AG09309 (cell line): ENCODE measurements around the gene MTNR1A.
A peak's percentile ranks its signal among the peaks of the same experiment; 100 is the strongest.

ENCODE experiments used
- DNase-seq: peaks from one replicate; pipeline ENCODE4 v3.0.0-alpha.2; 2010; ENCODE audit warnings: low read depth
- H3K4me3 ChIP-seq: 2 replicates; pipeline ENCODE4 v1.5.1; 2011; ENCODE audit warnings: mild to moderate bottlenecking, low read depth, low read length, moderate library complexity; ENCODE audit not compliant: control insufficient read depth
- TF ChIP-seq, protein P1 (sequence below): IDR thresholded peaks from 2 replicates; pipeline ENCODE4 v1.5.1; 2011; ENCODE audit warnings: mild to moderate bottlenecking, low read depth, low read length, inconsistent platforms; ENCODE audit not compliant: insufficient read depth, control insufficient read depth; ENCODE audit errors: missing control alignments

MTNR1A gene

DNA sequence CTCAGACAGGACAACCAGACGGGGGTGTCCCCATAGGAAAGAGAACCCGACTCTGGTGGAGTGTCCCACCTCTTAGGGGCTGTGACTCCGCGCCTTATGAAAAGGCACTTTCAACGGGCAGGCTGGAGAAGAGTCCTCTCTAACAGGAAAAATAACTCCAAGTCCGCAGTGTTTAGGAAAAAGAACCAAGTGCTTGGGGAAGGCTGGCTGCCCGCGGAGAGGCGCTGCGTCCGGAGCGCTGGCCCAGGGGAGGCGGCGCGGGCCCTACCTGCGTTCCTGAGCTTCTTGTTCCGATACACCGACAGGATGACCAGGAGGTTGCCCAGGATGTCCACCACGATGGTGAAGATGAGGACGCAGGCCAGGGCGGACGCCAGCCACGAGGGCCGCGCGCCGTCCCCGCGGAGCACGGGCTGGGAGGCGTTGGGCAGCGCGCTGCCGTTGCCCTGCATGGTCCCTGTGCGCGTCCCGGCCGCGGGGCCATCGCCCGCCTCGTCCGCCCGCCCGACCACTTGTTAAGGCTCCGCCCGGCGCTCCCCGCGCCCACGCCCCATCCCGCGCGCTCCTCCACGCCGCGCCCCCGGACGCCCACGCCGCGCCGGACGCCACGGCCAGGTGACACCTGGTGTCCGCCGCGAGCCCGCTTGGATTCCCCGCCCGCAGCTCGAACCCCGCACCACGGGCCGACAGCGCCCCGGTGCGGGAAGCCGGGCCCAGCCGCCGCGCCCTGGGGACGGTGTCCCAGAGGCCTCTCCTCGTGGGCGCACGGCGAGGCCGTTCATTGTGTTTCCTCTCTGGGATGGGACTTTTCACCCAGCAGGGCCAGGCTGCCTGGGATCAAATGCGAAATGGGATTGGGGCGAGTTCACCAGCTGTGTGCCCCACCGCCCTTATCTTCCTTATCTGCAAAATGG lies at the start of gene MTNR1A:
Gene MTNR1A, minus strand, starts transcription at position 654 of the 914 bp plus-strand sequence. Its CDS starts 202 bp downstream, at position 452.
- DNase-seq: no peak
- peak within 1 kb of the TSS; percentile 24 for H3K4me3 ChIP-seq
- TF ChIP-seq, protein P1, sequence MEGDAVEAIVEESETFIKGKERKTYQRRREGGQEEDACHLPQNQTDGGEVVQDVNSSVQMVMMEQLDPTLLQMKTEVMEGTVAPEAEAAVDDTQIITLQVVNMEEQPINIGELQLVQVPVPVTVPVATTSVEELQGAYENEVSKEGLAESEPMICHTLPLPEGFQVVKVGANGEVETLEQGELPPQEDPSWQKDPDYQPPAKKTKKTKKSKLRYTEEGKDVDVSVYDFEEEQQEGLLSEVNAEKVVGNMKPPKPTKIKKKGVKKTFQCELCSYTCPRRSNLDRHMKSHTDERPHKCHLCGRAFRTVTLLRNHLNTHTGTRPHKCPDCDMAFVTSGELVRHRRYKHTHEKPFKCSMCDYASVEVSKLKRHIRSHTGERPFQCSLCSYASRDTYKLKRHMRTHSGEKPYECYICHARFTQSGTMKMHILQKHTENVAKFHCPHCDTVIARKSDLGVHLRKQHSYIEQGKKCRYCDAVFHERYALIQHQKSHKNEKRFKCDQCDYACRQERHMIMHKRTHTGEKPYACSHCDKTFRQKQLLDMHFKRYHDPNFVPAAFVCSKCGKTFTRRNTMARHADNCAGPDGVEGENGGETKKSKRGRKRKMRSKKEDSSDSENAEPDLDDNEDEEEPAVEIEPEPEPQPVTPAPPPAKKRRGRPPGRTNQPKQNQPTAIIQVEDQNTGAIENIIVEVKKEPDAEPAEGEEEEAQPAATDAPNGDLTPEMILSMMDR: no peak

DNA sequence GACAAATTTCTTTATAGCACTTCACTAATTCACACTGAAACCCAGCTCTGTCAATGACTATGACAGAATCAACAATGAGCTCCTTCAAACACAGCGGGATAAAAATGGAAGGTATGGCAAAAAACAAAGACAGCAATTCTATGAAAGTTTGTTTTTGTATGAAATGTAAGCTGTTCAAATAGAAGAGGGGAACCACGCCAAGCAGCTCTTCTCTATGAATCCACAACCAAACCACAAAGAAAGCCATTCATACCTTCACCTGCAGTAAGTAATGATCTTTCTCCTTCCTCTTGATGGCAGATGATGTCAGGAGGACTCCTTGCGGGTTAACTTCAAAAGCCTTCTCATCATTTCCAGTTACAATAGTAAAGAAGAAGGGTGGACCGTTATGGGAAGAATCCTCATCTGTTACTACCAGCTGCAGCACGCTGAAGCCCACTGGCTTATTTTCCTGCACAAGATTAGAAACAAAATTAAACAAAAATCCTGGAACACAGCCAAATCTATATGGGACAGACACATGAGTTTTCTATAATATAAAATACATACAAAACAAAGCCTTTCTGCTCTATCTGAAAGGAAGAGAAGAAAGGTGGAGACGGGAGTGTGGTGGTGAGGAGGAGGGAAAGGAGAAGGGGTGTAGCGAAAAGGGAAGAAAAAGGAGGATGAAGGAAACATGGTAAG lies 48.9 kb upstream of the MTNR1A start:
- DNase-seq: no peak
- no peak overlapping the region for H3K4me3 ChIP-seq
- TF ChIP-seq, protein P1: no peak

GRCh38 chr4:186602978-186603377 lies 47.6 kb upstream of the MTNR1A start:
- TF ChIP-seq, protein P1: no peak
- H3K4me3 ChIP-seq: no peak overlapping the region
- DNase-seq: no peak

GRCh38 chr4:186599483-186599882 lies 44.1 kb upstream of the MTNR1A start:
- DNase-seq: no peak
- no peak overlapping the region for H3K4me3 ChIP-seq
- TF ChIP-seq, protein P1: no peak

- DNase-seq: no peak
- TF ChIP-seq, protein P1: no peak
- no peak overlapping the region for H3K4me3 ChIP-seq
Observed at GRCh38 chr4:186598686-186599085, 43.3 kb upstream of the MTNR1A start.

DNA sequence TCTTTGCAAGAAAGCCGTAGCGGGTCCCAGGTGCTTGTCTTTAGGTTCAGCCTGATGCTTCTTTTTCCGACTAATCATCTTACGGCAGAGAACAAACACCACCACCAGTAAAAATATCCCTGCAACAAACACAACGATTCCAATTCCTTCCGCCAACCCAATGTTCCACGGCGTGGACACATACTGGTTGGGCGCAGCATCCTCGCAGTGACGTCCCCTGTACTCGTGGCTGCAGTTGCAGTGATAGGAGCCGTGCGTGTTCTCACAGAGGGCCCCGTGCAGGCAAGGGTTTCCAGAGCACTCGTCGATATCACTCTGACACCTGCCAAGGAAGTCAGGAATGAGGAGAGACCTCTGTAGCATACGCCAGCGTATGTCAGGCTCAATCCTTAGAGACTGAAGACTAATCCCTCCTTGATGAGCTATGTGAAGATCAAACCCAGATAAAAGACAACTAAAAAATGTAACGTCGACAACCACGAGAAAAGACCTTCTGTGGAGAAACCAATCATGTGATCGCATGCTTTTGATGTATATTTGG lies 41.6 kb upstream of the MTNR1A start:
- no peak overlapping the region for H3K4me3 ChIP-seq
- TF ChIP-seq, protein P1: no peak
- DNase-seq: no peak
